DND-41 (cell line): ENCODE measurements around the gene C2orf72.

Source experiments
- ATAC-seq: fragments of 200-7000 bp; cut with Tn5 transposase; 3 replicates; pipeline ENCODE4 v1.9.1; 2021; ENCODE audit warnings: low read depth; ENCODE audit not compliant: insufficient read depth
- DNase-seq: peaks from one replicate; pipeline ENCODE4 v3.0.0-alpha.2; 2020
- H2AFZ ChIP-seq: 2 replicates; pipeline ENCODE4 v1.6.0; 2012; ENCODE audit warnings: low read depth, low read length
- H3K27ac ChIP-seq: 2 replicates; pipeline ENCODE4 v1.5.1; 2012; ENCODE audit warnings: low read length, inconsistent platforms
- H3K27me3 ChIP-seq: fragments of 200-600 bp; sonication (generic); 2 replicates; pipeline ENCODE4 v1.6.0; 2012; ENCODE audit warnings: low read length, mild to moderate bottlenecking, inconsistent platforms; ENCODE audit not compliant: insufficient read depth, poor library complexity
- H3K36me3 ChIP-seq: 2 replicates; pipeline ENCODE4 v1.5.1; 2012; ENCODE audit warnings: low read length, inconsistent platforms; ENCODE audit not compliant: insufficient read depth
- H3K4me1 ChIP-seq: 2 replicates; pipeline ENCODE4 v1.5.1; 2012; ENCODE audit warnings: mild to moderate bottlenecking, low read length; ENCODE audit not compliant: insufficient read depth
- H3K4me2 ChIP-seq: 2 replicates; pipeline ENCODE4 v1.6.0; 2012; ENCODE audit warnings: mild to moderate bottlenecking, moderate library complexity, low read length, inconsistent platforms; ENCODE audit not compliant: insufficient read depth
- H3K4me3 ChIP-seq, 2 experiments: fragments of 200-600 bp in 1 of 2; shearing (Covaris generic) in 1 of 2; 2 replicates each; pipeline ENCODE4 v1.5.1; 2012 to 2016; ENCODE audit warnings: inconsistent platforms in 2 of 2, low read length in 2 of 2, mild to moderate bottlenecking in 2 of 2, low read depth in 1 of 2, moderate library complexity in 1 of 2
- H3K79me2 ChIP-seq: 2 replicates; pipeline ENCODE4 v1.6.0; 2012; ENCODE audit warnings: low read length, inconsistent platforms; ENCODE audit not compliant: insufficient read depth
- H3K9ac ChIP-seq: 2 replicates; pipeline ENCODE4 v1.6.0; 2012; ENCODE audit warnings: low read depth, mild to moderate bottlenecking, inconsistent platforms, low read length, moderate library complexity
- H3K9me3 ChIP-seq: 2 replicates; pipeline ENCODE4 v1.5.1; 2012; ENCODE audit warnings: low read length, moderate library complexity, mild to moderate bottlenecking, inconsistent platforms; ENCODE audit not compliant: insufficient read depth, severe bottlenecking
- H4K20me1 ChIP-seq: 2 replicates; pipeline ENCODE4 v1.6.0; 2012; ENCODE audit warnings: low read length; ENCODE audit not compliant: insufficient read depth
- EZH2 ChIP-seq: IDR thresholded peaks from 3 replicates; pipeline ENCODE4 v1.6.1; 2012; ENCODE audit warnings: borderline replicate concordance, low read depth, mild to moderate bottlenecking, moderate library complexity, low read length, inconsistent platforms; ENCODE audit not compliant: severe bottlenecking
- TF ChIP-seq, protein P1 (sequence below): IDR thresholded peaks from 2 replicates; pipeline ENCODE4 v1.5.1; 2012; ENCODE audit warnings: borderline replicate concordance, low read length, moderate library complexity, mild to moderate bottlenecking; ENCODE audit not compliant: poor library complexity, severe bottlenecking; ENCODE audit errors: extremely low read depth

C2orf72 gene

GRCh38 chr2:231007286-231008098 is 29.8 kb upstream of the C2orf72 start:
- no peak overlapping the region for H3K9ac ChIP-seq

DNA sequence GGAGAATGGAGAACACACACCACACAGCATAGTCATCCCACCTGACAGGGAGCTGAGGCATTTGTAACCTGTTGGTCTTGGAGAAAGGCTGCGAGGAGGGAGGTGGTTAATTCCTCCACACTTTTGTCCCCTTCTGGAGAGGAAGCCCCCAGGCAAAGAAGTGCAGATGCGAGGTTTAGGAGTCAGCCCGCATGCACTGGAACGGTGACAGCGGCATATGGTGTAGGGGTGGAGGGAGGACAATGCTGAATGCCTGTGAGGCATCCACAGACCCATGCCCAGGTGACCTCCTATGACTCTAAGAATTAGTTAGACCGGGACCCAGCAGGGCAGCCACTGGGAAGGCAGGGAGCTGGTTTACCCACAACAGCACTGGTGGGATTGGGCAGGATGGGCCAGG is 29.2 kb upstream of the C2orf72 start:
- no peak for TF ChIP-seq EZH2
- TF ChIP-seq, protein P1, sequence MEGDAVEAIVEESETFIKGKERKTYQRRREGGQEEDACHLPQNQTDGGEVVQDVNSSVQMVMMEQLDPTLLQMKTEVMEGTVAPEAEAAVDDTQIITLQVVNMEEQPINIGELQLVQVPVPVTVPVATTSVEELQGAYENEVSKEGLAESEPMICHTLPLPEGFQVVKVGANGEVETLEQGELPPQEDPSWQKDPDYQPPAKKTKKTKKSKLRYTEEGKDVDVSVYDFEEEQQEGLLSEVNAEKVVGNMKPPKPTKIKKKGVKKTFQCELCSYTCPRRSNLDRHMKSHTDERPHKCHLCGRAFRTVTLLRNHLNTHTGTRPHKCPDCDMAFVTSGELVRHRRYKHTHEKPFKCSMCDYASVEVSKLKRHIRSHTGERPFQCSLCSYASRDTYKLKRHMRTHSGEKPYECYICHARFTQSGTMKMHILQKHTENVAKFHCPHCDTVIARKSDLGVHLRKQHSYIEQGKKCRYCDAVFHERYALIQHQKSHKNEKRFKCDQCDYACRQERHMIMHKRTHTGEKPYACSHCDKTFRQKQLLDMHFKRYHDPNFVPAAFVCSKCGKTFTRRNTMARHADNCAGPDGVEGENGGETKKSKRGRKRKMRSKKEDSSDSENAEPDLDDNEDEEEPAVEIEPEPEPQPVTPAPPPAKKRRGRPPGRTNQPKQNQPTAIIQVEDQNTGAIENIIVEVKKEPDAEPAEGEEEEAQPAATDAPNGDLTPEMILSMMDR: no peak
- Histone ChIP-seq H3K79me2 (no peaks in the 10 kb centered on the region), H3K4me2 (no peak overlapping the region), H3K36me3 (no peaks in the 10 kb centered on the region), H3K9ac (no peak overlapping the region), H3K4me3 (no peak overlapping the region), H3K4me1 (no peaks in the 10 kb centered on the region), H3K27me3 (peaks cover 18% of the 10 kb centered on the region), H3K27ac (no peak overlapping the region), H4K20me1 (no peaks in the 10 kb centered on the region), H2AFZ (no peak overlapping the region), H3K9me3 (peaks cover 4% of the 10 kb centered on the region)
- DNase-seq (no peak), ATAC-seq (no peak)

More at GRCh38 chr2:231007286-231008098, 29.8 kb upstream of the C2orf72 start:
- Histone ChIP-seq H3K36me3 (no peaks in the 10 kb centered on the region), H3K4me3 (no peak overlapping the region), H3K4me1 (no peaks in the 10 kb centered on the region), H2AFZ (no peak overlapping the region), H4K20me1 (no peaks in the 10 kb centered on the region), H3K79me2 (no peaks in the 10 kb centered on the region), H3K27ac (no peak overlapping the region), H3K4me2 (no peak overlapping the region), H3K27me3 (peaks cover 13% of the 10 kb centered on the region), H3K9me3 (peaks cover 4% of the 10 kb centered on the region)
- DNase-seq (no peak), ATAC-seq (no peak)
- TF ChIP-seq EZH2: no peak
- TF ChIP-seq, protein P1: no peak

- DNase-seq: no peak
- Histone ChIP-seq H4K20me1 (no peaks in the 10 kb centered on the region), H3K27ac (no peak overlapping the region), H3K9me3 (peaks cover 4% of the 10 kb centered on the region), H2AFZ (no peak overlapping the region), H3K4me1 (no peaks in the 10 kb centered on the region), H3K36me3 (no peaks in the 10 kb centered on the region), H3K9ac (no peak overlapping the region), H3K4me2 (no peak overlapping the region), H3K79me2 (no peaks in the 10 kb centered on the region), H3K27me3 (peaks cover 24% of the 10 kb centered on the region), H3K4me3 (no peak overlapping the region)
- TF ChIP-seq EZH2: no peak
- TF ChIP-seq, protein P1: no peak
- ATAC-seq: no peak
Measured at GRCh38 chr2:231009236-231009919, 27.9 kb upstream of the C2orf72 start.
